ENCODE data around the gene IPO5.
"Not testable (repeated sequence)": the region's sequence is repeated elsewhere in the genome, so short reads cannot be mapped to it uniquely, and the experiment has no call there.

The IPO5 gene

DNA sequence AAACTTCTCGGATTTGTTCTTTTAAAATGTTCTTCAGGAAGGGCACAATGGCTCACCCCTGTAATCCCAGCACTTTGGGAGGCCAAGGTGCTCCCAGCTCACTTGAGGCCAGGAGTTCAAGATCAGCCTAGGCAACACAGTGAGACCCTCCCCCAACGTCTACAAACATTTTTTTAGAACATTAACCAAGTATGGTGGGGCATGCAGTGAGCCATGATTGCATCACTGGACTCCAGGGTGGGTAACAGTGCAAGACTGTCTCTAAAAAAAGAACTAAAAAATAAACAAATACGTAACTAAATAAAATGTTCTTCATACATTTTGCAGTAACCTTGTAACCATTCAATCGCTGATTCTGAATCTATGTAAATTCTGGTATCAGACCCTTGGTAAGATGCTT lies 2.1 kb upstream of the IPO5 start:
- DNase-seq, result no peak

DNA sequence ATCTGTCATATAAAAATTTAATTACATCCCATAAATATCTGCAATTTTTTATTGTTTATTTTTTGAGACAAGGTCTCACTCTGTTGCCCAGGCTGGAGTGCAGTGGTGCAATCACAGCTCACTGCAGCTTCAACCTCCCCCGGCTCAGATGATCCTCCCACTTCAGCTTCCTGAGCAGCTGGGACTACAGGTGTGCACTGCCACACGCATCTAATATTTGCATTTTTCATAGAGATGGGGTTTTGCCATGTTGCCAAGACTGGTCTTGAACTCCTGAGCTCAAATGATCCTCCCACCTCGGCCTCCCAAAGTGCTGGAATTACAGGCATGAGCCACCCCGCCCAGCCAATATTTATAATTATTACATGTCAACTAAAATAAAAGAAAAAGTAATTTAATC lies 644 bp upstream of the IPO5 start:
- peak; percentile 28 for DNase-seq

DNA sequence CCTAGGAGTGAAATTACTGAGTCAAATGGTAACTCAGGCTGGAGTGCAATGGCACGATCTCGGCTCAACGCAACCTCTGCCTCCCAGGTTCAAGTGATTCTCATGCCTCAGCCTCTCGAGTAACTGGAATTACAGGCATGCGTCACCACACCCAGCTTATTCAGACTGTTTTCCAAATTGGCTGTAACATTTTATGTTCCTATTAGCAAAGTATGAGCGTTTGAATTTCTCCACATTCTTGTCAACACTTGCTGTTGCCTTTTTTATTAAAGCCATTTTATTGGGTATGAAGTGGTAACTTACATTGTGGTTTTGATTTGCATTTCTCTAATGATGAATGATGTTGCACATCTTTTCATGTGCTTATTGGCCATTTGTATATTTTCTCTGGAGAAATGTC lies 7.9 kb downstream of the IPO5 start:
- no peak for DNase-seq

DNA sequence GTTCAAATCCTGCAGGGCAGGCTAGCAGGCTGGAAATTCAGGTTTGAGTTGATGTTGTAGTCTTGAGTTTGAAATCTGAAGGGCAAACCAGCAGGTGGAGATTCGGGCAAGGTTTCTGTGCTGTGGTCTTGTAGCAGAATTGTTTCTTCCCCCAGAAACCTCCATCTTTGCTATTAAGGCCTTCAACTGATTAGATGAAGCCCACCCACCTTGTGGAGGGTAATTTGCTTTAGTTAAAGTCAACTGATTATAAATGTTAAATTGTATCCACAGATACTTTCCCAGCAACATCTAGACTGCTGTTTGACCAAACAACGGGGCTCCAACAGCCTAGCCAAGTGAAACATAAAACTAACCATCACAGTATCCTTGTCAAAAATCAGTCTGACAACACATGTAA lies 9.4 kb downstream of the IPO5 start:
- DNase-seq, result no peak

DNA sequence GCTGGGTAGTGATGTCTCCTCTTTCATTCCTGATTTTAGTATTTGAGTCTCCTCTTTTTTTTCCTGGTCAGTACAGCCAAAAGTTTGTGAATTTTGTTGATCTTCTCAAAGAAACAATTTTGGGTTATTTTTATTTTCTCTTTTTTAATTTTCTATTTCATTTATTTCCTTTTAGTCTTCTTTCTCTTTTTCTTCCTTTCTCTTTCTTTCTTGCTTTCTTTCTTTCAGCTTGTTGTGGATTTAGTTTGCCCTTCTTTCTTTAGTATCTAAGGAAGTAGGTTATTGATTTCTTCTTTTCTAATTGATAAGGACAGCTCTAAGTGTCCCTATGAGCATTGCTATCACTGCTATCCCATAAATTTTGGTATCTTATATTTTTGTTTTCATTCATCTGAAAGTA lies 13.8 kb downstream of the IPO5 start:
- DNase-seq, result no peak

DNA sequence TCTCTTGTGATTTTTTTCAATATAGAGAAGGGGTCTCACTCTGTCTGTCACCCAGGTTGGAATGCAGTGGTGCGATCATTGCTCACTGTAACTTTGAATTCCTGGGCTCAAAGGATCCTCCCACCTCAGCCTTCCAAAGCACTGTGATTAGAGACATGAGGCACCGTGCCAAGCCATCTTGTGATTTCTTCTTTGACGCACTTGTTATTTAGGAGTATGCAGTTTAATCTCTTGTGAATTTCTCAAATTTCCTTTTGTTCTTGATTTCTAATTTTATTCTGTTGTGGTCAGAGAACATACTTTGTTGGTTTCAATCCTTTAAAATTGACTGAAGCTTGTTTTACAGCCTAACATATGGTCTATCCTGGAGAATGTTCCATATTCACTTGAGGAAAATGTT lies 14.5 kb downstream of the IPO5 start:
- DNase-seq, result no peak

DNA sequence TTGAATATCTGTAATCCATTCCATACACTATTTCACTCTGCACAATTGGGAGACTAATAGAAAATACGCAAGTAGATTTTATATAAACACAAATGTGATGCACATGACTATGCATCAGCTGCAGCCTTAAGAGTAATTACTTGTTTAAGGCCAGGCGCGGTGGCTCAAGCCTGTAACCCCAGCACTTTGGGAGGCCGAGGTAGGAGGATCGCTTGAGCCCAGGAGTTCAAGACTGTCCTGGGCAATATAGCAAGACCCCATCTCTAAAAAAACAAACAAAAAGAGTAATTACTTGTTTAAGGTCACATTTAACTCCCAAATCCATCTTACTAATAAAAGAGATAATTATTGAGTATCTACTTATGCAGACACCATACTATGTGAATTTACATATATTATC lies 18.0 kb downstream of the IPO5 start:
- no peak for DNase-seq

DNA sequence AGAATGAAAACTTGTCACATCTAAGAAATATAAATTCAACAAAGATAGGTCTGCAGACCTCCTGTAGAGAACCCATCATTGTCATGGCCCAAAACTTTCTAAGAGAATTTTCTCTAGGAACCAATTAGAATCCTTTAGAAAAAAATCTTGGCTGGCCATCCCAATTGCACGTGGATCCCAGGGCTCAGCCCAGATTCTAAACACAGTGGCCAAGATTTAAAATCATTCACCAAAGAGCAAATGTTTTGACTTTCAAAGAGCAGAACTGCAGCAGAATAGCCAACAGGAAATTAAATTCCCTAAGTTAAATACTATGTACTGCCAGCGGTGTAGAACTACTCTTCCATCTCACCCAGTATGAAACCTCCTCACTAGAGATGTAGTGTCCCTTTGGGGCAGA lies 21.3 kb downstream of the IPO5 start:
- no peak for DNase-seq

DNA sequence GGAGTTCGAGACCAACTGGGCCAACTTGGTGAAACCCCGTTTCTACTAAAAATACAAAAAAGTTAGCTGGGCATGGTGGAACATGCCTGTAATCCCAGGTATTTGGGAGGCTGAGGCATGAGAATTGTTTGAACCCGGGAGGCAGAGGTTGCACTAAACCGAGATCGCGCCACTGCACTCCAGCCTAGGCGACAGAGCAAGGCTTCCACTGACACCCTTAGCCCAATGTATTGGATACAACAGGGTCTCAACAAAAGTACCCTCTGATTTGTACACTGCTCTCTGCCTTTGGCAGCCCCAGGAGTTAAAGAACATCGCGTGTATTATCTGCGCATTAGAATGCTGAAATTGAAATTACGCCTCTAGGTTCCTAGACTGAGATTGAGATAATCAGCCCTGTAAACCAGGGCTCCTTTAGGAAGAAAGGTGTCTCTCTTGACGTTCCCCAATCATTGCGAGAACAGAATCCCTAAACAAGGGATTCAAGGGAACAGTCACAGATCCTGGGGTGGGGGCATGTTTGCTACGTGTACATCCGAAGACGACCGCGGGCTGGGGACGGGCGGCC lies 21.9 kb downstream of the IPO5 start:
- DNase-seq, result peak; percentile 69

DNA sequence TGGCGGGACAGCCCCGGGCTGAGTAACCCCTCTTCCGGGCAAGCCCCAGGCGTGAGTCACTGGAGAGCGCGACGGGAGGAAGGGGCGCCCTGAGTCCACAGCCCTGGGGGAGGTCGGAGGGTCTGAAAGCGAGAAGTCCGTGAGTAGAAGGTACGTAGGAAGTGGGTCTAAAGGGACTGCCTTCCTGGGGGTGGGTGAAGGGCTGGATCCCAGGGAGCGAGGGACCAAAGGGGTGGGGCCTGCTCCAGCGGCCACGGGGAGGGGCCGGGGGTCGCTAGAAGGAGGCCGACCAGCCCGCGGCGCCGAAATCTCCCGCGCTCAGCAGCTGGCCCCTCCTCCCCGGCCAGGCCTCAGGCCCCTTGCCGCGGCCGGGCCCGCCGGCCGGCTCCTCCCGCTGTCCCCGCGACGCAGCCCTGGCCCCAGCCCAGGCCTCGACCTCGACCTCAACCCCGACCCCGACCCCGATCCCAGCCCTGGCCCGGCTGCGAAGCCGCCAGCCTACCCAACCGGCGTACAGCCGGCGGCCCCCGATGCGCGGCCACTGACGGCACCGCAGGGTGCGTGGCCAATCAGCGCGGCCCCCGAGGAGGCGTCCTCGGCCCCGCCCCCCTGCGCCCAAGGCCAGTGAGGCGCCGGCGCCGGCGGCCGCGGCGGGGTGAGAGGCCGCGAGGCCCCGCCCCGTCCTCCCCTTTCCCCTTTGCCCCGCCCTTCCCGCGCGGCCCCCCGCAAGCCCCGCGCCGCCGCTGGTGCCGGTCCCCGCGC lies 22.6 kb downstream of the IPO5 start:
- peak; percentile 93 for DNase-seq

DNA sequence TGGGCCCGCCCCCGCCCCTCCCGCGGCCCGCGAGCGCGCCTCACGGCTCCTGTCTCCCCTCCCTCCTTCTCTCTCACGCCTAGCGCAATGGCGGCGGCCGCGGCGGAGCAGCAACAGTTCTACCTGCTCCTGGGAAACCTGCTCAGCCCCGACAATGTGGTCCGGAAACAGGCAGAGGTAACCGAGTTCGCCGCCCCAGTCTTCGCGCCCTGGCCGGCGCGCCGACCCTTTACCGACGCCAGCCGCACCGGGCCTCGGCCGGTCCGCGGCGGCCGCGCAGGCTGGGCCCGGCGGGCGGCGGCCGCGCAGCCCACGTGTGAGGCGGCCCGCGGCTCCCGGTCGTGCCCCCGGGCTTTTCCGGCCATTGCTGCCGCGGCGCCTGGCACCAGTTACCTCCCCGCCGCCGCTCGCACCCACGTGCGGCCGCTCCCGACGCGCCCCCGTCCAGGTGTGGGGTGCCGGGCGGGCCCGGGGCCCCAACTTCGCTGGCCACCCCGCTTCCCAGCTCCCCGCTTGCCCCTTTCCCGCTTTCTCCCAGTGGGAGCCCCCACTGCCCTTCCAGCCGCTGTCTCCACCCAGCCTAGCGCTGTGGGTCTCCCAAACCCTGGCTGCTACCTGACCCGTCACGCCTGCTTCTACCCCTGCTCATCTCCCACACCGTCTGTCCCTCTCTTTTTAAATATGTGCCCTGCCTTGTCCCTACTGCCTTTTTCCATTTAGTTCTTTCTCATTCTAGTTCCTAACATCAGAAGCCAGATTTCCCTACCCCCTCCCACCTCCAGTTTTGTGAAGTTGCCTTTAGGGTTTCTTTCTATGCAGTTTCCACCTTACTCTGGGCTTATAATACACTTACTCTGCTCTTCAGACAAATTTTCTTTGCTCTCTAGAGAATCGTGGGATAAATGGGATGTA lies 23.4 kb downstream of the IPO5 start:
- DNase-seq, result peak; percentile 80

DNA sequence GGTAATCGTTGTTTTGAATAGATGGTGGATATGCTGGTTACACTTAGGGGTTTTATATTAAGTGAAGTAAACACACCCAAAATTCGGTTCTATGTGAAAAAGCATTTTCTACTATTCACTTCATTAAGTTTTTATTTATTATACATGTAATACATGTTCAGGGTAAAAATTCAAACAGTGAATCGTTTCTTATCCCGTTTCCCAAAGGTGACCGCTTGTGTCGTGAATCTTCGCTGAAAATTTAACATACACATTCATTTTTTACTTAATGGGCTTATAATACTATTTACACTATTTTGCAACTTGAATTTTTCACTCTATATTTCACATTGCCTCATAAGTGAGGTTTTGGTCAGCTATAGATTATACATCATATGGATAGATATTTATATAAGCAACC lies 24.5 kb downstream of the IPO5 start:
- DNase-seq, result no peak

DNA sequence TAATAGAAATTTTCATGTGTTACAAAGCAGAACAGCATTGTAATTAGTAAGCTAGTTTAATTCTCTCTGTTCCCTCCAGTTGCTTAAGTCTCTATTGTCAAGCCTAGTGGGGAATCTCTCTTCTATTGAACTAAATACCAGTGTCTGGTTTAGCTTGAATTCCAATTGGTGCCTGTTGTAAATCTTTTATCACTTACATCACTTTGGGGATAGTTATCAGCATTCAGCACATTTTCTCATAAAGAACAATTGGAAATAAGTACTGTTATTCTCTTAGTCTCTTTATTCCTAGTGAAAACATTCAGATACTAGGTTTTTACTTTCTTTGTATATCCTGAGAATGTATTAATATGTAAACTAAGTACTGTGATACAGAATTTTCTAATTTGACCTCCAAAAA lies 25.2 kb downstream of the IPO5 start:
- DNase-seq, result no peak

DNA sequence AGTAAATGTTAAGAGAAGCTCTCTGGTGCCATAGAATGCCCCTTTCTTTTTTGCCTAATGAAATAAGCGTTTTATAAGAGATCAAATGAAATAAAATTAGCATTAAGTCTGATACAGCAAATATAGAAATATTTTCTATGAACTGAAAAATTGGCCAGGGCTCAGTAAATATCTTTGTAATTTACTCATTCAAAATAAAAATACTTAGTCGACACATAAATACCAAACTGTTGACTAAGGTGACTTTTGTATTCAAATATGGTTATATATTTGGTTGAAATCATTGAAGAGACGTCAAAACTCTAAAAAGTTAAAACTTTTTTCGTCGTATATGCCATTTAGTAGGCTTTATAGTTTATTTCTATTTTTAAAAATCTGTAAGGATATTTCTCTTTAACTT lies 25.6 kb downstream of the IPO5 start:
- no peak for DNase-seq

DNA sequence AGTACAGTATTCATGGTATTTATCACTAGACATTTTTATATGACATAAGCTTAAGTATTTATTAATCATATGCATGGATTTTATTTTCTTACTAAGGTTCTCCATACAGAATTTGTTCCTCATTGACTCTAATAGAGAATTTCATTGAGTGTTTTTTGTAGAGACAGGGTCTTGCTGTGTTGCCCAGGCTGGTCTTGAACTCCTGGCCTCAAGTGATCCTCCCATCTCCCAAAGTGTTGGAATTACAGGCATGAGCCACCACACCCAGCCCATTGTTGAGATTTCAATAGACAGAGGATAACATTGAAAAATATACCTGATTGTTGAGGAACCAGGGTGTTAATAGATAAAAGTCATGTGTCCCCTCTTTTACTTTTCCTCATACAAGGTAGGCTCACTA lies 26.1 kb downstream of the IPO5 start:
- DNase-seq, result no peak

DNA sequence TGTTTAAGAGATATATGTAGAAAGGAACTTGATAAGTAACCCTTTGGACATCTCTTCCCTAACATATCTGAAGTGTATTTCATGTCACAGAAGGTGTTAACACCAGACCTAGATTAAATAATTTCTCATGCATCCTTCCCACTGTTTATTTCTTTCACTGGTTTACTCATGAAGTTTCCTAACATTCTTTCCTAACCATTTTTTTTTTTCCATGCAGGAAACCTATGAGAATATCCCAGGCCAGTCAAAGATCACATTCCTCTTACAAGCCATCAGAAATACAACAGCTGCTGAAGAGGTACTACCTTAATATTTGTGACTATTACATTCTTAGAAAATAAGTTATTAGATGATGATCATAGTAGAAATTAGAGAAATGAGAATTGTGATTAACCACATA lies 28.8 kb downstream of the IPO5 start:
- no peak for DNase-seq

DNA sequence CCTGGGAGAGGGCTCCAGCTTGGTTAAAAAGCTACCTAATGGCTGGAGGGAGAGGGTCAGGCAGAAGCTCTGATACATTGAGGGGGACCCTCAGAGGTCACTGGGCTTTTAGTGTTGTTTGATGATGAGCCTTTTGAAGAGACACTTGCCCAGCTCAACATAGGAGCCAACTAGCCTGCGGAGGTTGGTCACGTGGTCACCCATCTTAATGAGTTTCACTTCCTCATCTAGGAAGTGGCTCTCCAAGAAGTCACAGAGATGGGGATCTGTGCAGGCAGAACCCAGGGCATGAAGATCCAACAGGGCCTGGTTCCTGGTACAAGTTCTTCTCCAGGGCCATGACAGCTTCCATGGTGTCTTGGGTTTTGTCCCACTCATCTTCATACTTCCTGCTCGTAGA lies 33.4 kb downstream of the IPO5 start:
- no peak for DNase-seq

DNA sequence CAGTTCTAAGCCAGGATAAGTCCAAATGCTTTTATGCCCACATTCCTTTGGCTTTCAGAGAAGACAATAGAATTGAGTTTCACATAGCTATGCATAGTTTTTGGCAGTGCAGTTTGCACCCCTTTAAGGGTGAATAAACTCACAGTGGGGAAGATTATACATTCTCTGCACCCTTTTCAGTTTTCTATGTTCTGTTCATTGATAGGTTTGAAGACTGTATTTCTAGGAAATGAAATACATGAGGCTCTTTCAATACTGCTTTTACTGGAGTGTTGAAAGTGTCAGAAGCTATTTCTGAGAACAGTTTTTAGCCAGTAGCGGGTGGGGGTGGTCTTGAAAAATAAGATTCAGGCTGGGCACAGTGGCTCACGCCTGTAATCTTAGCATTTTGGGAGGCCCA lies 46.2 kb downstream of the IPO5 start:
- no peak for DNase-seq

DNA sequence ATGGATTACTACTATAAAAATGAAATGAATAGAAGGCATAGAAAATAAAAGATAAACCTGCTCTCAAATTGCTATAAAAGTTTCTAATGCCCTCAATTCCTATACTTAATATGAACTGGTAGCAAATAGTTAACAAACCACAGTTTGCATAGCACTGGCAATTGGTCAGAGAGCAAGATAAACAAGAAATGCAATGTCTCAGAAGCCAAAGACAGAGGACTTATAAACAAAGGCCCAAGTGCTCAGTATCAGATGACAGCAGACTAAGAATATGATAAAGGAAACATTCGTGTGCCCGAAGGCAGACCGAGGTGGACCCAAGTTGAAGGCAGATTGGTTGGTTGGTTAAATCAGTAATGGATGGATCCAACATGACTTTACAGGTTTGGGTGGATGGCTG lies 50.6 kb downstream of the IPO5 start:
- no peak for DNase-seq

DNA sequence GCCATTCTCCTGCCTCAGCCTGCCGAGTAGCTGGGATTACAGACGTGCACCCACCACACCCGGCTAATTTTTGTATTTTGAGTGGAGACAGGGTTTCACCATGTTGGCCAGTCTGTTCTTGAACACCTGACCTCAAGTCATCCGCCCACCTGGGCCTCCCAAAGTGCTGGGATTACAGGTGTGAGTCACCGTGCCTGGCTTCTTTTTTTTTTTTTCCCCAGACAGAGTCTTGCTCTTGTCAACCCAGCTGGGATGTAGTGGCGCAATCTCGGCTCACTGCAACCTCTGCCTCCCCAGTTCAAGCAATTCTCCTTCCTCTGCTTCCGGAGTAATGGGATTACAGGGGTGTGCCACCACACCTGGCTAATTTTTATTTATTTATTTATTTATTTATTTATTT lies 51.5 kb downstream of the IPO5 start:
- DNase-seq, result not testable (repeated sequence)

DNA sequence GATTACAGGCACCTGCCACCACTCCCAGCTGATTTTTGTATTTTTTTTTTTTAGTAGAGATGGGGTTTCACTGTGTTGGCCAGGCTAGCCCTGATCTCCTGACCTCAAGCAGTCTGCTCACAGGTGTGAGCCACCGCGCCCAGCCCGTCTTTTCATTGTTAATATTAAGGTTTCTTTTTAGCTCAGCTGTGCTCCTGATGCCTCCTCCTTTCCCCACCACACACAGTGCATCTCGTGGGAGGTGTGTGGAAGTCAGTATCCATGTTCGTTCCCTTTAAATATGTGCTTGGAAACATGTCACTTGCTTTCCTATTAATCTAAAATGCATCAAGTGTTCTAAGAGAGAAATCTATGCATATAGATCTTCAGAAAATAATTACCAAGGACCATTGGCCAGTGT lies 53.5 kb downstream of the IPO5 start:
- DNase-seq, result no peak

DNA sequence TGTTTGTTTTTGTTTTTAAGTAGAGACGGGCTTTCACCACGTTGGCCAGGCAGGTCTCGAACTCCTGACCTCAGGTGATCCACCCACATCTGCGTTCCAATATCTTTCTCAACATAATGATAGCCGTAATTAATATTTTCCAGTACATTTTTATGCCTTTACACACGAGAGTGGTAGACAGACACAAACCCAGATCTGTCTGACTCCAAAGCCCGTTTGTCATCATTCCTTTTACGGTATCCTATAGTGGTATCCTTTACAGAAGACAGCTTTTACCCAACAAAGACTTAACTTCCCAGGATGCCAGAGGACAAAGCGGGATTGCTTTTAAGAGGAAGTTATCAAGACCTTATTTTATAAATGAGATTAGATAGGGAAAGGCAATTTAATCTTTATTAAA lies 59.8 kb downstream of the IPO5 start:
- no peak for DNase-seq

DNA sequence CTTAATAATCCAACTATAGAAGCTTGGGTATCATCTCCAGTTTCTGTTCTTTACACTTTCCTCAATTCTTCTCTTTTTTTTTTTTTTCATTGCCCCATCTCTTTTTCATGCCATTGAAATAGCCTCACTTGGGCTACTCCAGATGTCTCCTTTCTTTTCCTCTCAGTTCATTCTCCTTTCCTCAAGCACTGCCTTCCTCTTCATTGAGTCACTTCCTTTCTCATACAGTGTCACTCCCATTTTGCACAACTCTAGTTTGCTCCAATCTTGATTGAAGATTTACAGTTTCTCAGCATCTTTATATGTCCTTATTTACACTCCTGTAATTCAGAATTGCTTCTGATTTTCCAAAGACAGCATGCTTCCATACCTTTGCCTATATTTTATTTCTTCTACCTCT lies 61.3 kb downstream of the IPO5 start:
- no peak for DNase-seq

DNA sequence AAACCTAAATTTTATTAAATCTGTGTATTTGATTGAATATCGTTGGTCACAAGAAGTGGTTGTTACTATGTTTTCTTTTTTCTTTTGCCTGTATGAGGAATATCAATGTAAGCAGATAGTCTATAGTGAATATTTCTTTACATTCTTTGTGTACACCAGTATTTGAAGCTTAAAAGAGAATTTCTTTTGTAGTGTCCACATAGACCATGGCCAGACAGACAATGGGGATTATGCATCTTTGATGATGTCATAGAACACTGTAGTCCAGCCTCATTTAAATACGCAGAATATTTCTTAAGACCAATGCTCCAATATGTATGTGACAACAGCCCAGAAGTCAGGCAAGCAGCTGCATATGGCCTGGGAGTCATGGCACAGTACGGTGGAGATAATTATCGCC lies 64.8 kb downstream of the IPO5 start:
- no peak for DNase-seq
